Measurements from ENCODE around the gene PICALM. TPM values are rescaled to one million over a fixed set of nuclear protein-coding genes. Genes with fewer than 3 reads are reported as not detected.
"Not testable (repeated sequence)": the region's sequence is repeated elsewhere in the genome, so short reads cannot be mapped to it uniquely, and the experiment has no call there.

PICALM gene
- total RNA-seq, 1 donor from 2014 or later = 125 TPM

DNA sequence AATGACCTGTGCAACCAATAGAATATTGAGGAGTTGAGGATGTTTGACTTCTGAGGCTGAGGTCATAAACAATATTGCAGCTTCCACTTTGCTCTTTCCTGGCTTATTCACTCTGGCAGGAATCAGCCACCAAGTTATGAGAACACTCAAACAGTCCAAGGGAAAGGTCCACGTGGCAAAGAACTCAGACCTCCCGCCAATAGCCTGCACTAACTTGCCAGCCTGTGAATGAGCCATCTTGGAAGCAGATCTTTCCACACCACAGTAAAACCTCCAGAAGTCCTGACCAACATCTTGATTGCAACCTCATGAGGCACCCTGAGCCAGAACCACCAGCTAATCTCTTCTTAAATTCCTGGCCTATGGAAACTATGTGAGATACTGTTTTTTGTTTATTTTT lies 22.7 kb upstream of the PICALM start:
- no peak overlapping the region for H3K4me3 Mint-ChIP-seq (ENCODE audit: unreplicated experiment)
- no peak for DNase-seq (ENCODE audit: low spot score)
- no peaks in the 10 kb centered on the region for H3K36me3 Mint-ChIP-seq (ENCODE audit: low read depth, unreplicated experiment)
- no peaks in the 10 kb centered on the region for H3K27me3 Mint-ChIP-seq (ENCODE audit: unreplicated experiment)
- H3K9me3 Mint-ChIP-seq (ENCODE audit: unreplicated experiment) = no peaks in the 10 kb centered on the region
- H3K27ac Mint-ChIP-seq (ENCODE audit: unreplicated experiment) = no peak overlapping the region
- H3K4me1 Mint-ChIP-seq (ENCODE audit: unreplicated experiment) = no peaks in the 10 kb centered on the region
- TF ChIP-seq, protein P1, sequence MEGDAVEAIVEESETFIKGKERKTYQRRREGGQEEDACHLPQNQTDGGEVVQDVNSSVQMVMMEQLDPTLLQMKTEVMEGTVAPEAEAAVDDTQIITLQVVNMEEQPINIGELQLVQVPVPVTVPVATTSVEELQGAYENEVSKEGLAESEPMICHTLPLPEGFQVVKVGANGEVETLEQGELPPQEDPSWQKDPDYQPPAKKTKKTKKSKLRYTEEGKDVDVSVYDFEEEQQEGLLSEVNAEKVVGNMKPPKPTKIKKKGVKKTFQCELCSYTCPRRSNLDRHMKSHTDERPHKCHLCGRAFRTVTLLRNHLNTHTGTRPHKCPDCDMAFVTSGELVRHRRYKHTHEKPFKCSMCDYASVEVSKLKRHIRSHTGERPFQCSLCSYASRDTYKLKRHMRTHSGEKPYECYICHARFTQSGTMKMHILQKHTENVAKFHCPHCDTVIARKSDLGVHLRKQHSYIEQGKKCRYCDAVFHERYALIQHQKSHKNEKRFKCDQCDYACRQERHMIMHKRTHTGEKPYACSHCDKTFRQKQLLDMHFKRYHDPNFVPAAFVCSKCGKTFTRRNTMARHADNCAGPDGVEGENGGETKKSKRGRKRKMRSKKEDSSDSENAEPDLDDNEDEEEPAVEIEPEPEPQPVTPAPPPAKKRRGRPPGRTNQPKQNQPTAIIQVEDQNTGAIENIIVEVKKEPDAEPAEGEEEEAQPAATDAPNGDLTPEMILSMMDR (IDR thresholded peaks at IDR 0.05; ENCODE audit: unreplicated experiment) = no peak

GRCh38 chr11:86091086-86091485 lies 22.2 kb upstream of the PICALM start:
- no peaks in the 10 kb centered on the region for H3K27me3 Mint-ChIP-seq (ENCODE audit: unreplicated experiment)
- no peaks in the 10 kb centered on the region for H3K4me1 Mint-ChIP-seq (ENCODE audit: unreplicated experiment)
- no peaks in the 10 kb centered on the region for H3K36me3 Mint-ChIP-seq (ENCODE audit: low read depth, unreplicated experiment)
- H3K27ac Mint-ChIP-seq (ENCODE audit: unreplicated experiment) = no peak overlapping the region
- no peaks in the 10 kb centered on the region for H3K9me3 Mint-ChIP-seq (ENCODE audit: unreplicated experiment)
- no peak overlapping the region for H3K4me3 Mint-ChIP-seq (ENCODE audit: unreplicated experiment)
- no peak for DNase-seq (ENCODE audit: low spot score)
- TF ChIP-seq, protein P1 (IDR thresholded peaks at IDR 0.05; ENCODE audit: unreplicated experiment) = no peak

GRCh38 chr11:86089659-86090058 lies 20.8 kb upstream of the PICALM start:
- DNase-seq (ENCODE audit: low spot score) = no peak
- Mint-ChIP-seq H3K36me3 (ENCODE audit: low read depth, unreplicated experiment) (no peaks in the 10 kb centered on the region), H3K4me1 (ENCODE audit: unreplicated experiment) (no peaks in the 10 kb centered on the region), H3K9me3 (ENCODE audit: unreplicated experiment) (no peaks in the 10 kb centered on the region), H3K27me3 (ENCODE audit: unreplicated experiment) (no peaks in the 10 kb centered on the region), H3K4me3 (ENCODE audit: unreplicated experiment) (no peak overlapping the region), H3K27ac (ENCODE audit: unreplicated experiment) (no peak overlapping the region)
- TF ChIP-seq, protein P1 (IDR thresholded peaks at IDR 0.05; ENCODE audit: unreplicated experiment) = no peak

DNA sequence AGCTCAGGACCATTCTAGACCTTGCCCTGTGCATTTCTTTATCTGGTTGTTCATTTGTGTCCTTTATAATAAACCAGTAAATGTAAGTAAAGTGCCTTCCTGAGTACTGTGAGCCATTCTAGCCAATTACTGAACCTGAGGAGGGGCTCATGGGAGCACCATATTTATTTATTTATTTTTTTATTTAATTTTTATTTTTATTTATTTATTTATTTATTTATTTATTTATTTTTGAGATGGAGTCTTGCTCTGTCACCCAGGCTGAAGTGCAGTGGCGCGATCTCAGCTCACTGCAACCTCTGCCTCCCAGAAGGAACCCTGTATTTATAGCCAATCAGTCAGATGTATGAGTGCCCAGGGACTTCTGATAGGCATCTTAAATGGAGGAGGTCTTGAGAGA lies 18.8 kb upstream of the PICALM start:
- not testable (repeated sequence) for H3K36me3 Mint-ChIP-seq (ENCODE audit: low read depth, unreplicated experiment); H3K27ac Mint-ChIP-seq (ENCODE audit: unreplicated experiment); DNase-seq (ENCODE audit: low spot score); H3K9me3 Mint-ChIP-seq (ENCODE audit: unreplicated experiment); H3K4me3 Mint-ChIP-seq (ENCODE audit: unreplicated experiment); H3K4me1 Mint-ChIP-seq (ENCODE audit: unreplicated experiment); H3K27me3 Mint-ChIP-seq (ENCODE audit: unreplicated experiment)

DNA sequence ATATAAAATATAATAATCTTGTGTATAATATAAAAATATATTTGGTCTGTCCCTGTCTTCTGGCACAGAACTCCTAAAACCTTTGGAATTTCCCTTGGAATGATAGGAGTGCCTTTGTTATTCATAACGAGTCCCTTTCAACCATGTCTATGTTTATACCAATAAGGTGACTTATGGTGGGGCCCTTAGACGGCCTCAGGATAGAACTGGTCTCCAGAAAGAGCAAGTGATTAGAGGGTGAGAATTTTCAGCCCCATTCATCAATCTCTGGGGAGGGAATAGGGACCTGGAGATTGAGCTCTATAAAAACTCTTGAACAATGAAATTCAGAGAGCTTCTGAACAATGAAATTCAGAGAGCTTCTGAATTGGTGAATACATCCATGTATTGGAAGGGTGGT lies 18.4 kb upstream of the PICALM start:
- Mint-ChIP-seq H3K36me3 (ENCODE audit: low read depth, unreplicated experiment) (no peaks in the 10 kb centered on the region), H3K27ac (ENCODE audit: unreplicated experiment) (no peak overlapping the region), H3K4me3 (ENCODE audit: unreplicated experiment) (no peak overlapping the region), H3K4me1 (ENCODE audit: unreplicated experiment) (no peaks in the 10 kb centered on the region), H3K9me3 (ENCODE audit: unreplicated experiment) (no peaks in the 10 kb centered on the region), H3K27me3 (ENCODE audit: unreplicated experiment) (no peaks in the 10 kb centered on the region)
- no peak for DNase-seq (ENCODE audit: low spot score)
- TF ChIP-seq, protein P1 (IDR thresholded peaks at IDR 0.05; ENCODE audit: unreplicated experiment) = no peak

- no peak overlapping the region for H3K27ac Mint-ChIP-seq (ENCODE audit: unreplicated experiment)
- DNase-seq (ENCODE audit: low spot score) = no peak
- TF ChIP-seq, protein P1 (IDR thresholded peaks at IDR 0.05; ENCODE audit: unreplicated experiment) = no peak
- no peak overlapping the region for H3K4me3 Mint-ChIP-seq (ENCODE audit: unreplicated experiment)
- H3K36me3 Mint-ChIP-seq (ENCODE audit: low read depth, unreplicated experiment) = no peaks in the 10 kb centered on the region
- no peaks in the 10 kb centered on the region for H3K27me3 Mint-ChIP-seq (ENCODE audit: unreplicated experiment)
- H3K9me3 Mint-ChIP-seq (ENCODE audit: unreplicated experiment) = no peaks in the 10 kb centered on the region
- no peaks in the 10 kb centered on the region for H3K4me1 Mint-ChIP-seq (ENCODE audit: unreplicated experiment)
Measured at GRCh38 chr11:86081455-86081854, 12.6 kb upstream of the PICALM start.
